HEK293 (cell line): Measurements from ENCODE around the gene MYOM3.

ENCODE experiments used
- CTCF ChIA-PET: fragments of 350-600 bp; formaldehyde crosslinking; extraction: SDS; loops from one replicate; lab custom pipeline; 2021; ENCODE audit warnings: antibody characterized with exemption; lab: Yijun Ruan, JAX
- POLR2A ChIA-PET: fragments of 300-600 bp; formaldehyde crosslinking; extraction: SDS; loops from one replicate; lab custom pipeline; 2020; ENCODE audit warnings: antibody characterized with exemption, inconsistent platforms; lab: Yijun Ruan, JAX
- H3K27ac ChIP-seq: fragments of 200-500 bp; sonication (Bioruptor generic); 2 replicates; pipeline ENCODE4 v1.5.1; 2014; ENCODE audit warnings: low read depth, low read length, control low read depth, inconsistent platforms; ENCODE audit errors: extremely low read depth
- H3K36me3 ChIP-seq, 2 experiments: fragments of 200-500 bp in 1 of 2; sonication (Bioruptor generic) in 1 of 2; 1 replicate in 1 of 2; 2 replicates in 1 of 2; pipeline ENCODE4 v1.5.1; 2014 to 2017; ENCODE audit warnings: inconsistent platforms in 2 of 2, low read length in 2 of 2; ENCODE audit not compliant: control insufficient read depth in 2 of 2, insufficient read depth in 1 of 2
- H3K4me1 ChIP-seq: fragments of 200-500 bp; sonication (Bioruptor generic); 2 replicates; pipeline ENCODE4 v1.5.1; 2014; ENCODE audit warnings: mild to moderate bottlenecking, low read length, inconsistent platforms; ENCODE audit not compliant: control insufficient read depth, insufficient read depth
- H3K4me3 ChIP-seq: 2 replicates; pipeline ENCODE4 v1.5.1; 2011; ENCODE audit warnings: low read depth, mild to moderate bottlenecking, control low read depth, low read length, moderate library complexity
- H3K9me3 ChIP-seq: fragments of 200-500 bp; sonication (Bioruptor generic); 2 replicates; pipeline ENCODE4 v1.5.1; 2014; ENCODE audit warnings: low read depth, low read length, inconsistent platforms; ENCODE audit not compliant: control insufficient read depth, insufficient read depth
- EGR2 ChIP-seq: fragments of 450-650 bp; formaldehyde crosslinking; IDR thresholded peaks from 2 replicates; pipeline ENCODE4 v1.5.1; 2016; ENCODE audit warnings: low read depth, missing biosample characterization, missing genetic modification characterization
- GLIS2 ChIP-seq: fragments of 450-650 bp; formaldehyde crosslinking; IDR thresholded peaks from 2 replicates; pipeline ENCODE4 v1.5.1; 2016; ENCODE audit warnings: missing biosample characterization, missing genetic modification characterization
- PRDM6 ChIP-seq: fragments of 450-650 bp; formaldehyde crosslinking; IDR thresholded peaks from 2 replicates; pipeline ENCODE4 v1.5.1; 2017; ENCODE audit warnings: missing biosample characterization, missing genetic modification characterization
- SCRT2 ChIP-seq: fragments of 450-650 bp; formaldehyde crosslinking; IDR thresholded peaks from 2 replicates; pipeline ENCODE4 v1.5.1; 2016; ENCODE audit warnings: missing biosample characterization, missing genetic modification characterization
- SP7 ChIP-seq: fragments of 450-650 bp; formaldehyde crosslinking; IDR thresholded peaks from 2 replicates; pipeline ENCODE4 v1.5.1; 2016; ENCODE audit warnings: missing biosample characterization, missing genetic modification characterization
- ZBTB20 ChIP-seq: fragments of 450-650 bp; formaldehyde crosslinking; IDR thresholded peaks from 2 replicates; pipeline ENCODE4 v1.5.1; 2016; ENCODE audit warnings: missing biosample characterization, missing genetic modification characterization
- ZFHX2 ChIP-seq: fragments of 450-650 bp; formaldehyde crosslinking; conservative IDR thresholded peaks from 2 replicates; pipeline ENCODE4 v1.5.1; 2016; ENCODE audit warnings: missing biosample characterization, missing genetic modification characterization
- ZNF133 ChIP-seq: fragments of 450-650 bp; formaldehyde crosslinking; IDR thresholded peaks from 2 replicates; pipeline ENCODE4 v1.5.1; 2016; ENCODE audit warnings: missing biosample characterization, missing genetic modification characterization
- ZNF169 ChIP-seq: fragments of 450-650 bp; formaldehyde crosslinking; IDR thresholded peaks from 2 replicates; pipeline ENCODE4 v1.5.1; 2016; ENCODE audit warnings: missing biosample characterization, missing genetic modification characterization
- ZNF174 ChIP-seq: fragments of 450-650 bp; formaldehyde crosslinking; IDR thresholded peaks from 2 replicates; pipeline ENCODE4 v1.5.0; 2017; ENCODE audit warnings: missing biosample characterization, mild to moderate bottlenecking, missing genetic modification characterization
- ZNF18 ChIP-seq: fragments of 450-650 bp; formaldehyde crosslinking; IDR thresholded peaks from 2 replicates; pipeline ENCODE4 v1.5.1; 2016; ENCODE audit warnings: missing biosample characterization, missing genetic modification characterization
- ZNF202 ChIP-seq: fragments of 450-650 bp; formaldehyde crosslinking; IDR thresholded peaks from 2 replicates; pipeline ENCODE4 v1.5.1; 2016; ENCODE audit warnings: missing biosample characterization, missing genetic modification characterization, borderline replicate concordance
- ZNF280D ChIP-seq: fragments of 450-650 bp; formaldehyde crosslinking; IDR thresholded peaks from 2 replicates; pipeline ENCODE4 v1.5.1; 2016; ENCODE audit warnings: missing biosample characterization, missing genetic modification characterization
- ZNF521 ChIP-seq: fragments of 450-650 bp; formaldehyde crosslinking; IDR thresholded peaks from 2 replicates; pipeline ENCODE4 v1.5.1; 2017; ENCODE audit warnings: missing biosample characterization, mild to moderate bottlenecking, missing genetic modification characterization
- ZNF639 ChIP-seq: fragments of 450-650 bp; formaldehyde crosslinking; IDR thresholded peaks from 2 replicates; pipeline ENCODE4 v1.5.1; 2016; ENCODE audit warnings: missing biosample characterization, missing genetic modification characterization
- ZNF654 ChIP-seq: fragments of 450-650 bp; formaldehyde crosslinking; IDR thresholded peaks from 2 replicates; pipeline ENCODE4 v1.5.1; 2016; ENCODE audit warnings: low read depth, missing biosample characterization, missing genetic modification characterization
- ZSCAN18 ChIP-seq: fragments of 450-650 bp; formaldehyde crosslinking; IDR thresholded peaks from 2 replicates; pipeline ENCODE4 v1.5.1; 2016; ENCODE audit warnings: missing biosample characterization, missing genetic modification characterization

Gene MYOM3

GRCh38 chr1:24055681-24056080 lies 56.3 kb downstream of the MYOM3 start:
- no peak overlapping the region for H3K4me3 ChIP-seq
- ChIA-PET CTCF (no interaction called here), POLR2A (no interaction called here)
- TF ChIP-seq ZFHX2 (tag by site-specific recombination) (no peak), ZBTB20 (tag by site-specific recombination) (no peak), ZNF639 (no peak), ZNF521 (no peak)
- no peaks in the 10 kb centered on the region for H3K9me3 ChIP-seq
- H3K27ac ChIP-seq, result no peak overlapping the region
- no peaks in the 10 kb centered on the region for H3K4me1 ChIP-seq
- no peaks in the 10 kb centered on the region for H3K36me3 ChIP-seq

- CTCF ChIA-PET, result interaction anchor here (2.2 kb wide), 1 partner anchor 24 kb away, joined by 5 read pairs; no protein-coding TSS in a partner anchor
- Histone ChIP-seq H3K4me3 (no peak overlapping the region), H3K4me1 (peaks cover 10% of the 10 kb centered on the region), H3K27ac (no peak overlapping the region), H3K9me3 (no peaks in the 10 kb centered on the region), H3K36me3 (no peaks in the 10 kb centered on the region)
- TF ChIP-seq ZNF169 (tag by site-specific recombination) (no peak), ZNF654 (tag by site-specific recombination) (no peak), ZNF133 (tag by site-specific recombination) (no peak), SCRT2 (no peak), GLIS2 (tag by site-specific recombination) (no peak), ZNF280D (no peak), EGR2 (tag by site-specific recombination) (no peak), ZSCAN18 (tag by site-specific recombination) (no peak), ZNF202 (tag by site-specific recombination) (no peak)
- POLR2A ChIA-PET, result no interaction called here
Observed at GRCh38 chr1:24052220-24052619, 59.7 kb downstream of the MYOM3 start.

- Histone ChIP-seq H3K9me3 (no peaks in the 10 kb centered on the region), H3K36me3 (no peaks in the 10 kb centered on the region), H3K27ac (no peak overlapping the region), H3K4me1 (peaks cover 19% of the 10 kb centered on the region), H3K4me3 (no peak overlapping the region)
- CTCF ChIA-PET, result interaction anchor here (2.2 kb wide), 1 partner anchor 24 kb away, joined by 5 read pairs; no protein-coding TSS in a partner anchor
- TF ChIP-seq ZNF174 (tag by site-specific recombination), result no peak
- TF ChIP-seq ZNF18 (tag by site-specific recombination), result no peak
- peak; percentile 93 for TF ChIP-seq SP7 (tag by site-specific recombination)
- peak; percentile 83 for TF ChIP-seq PRDM6 (tag by site-specific recombination)
- POLR2A ChIA-PET, result interaction anchor here (1.1 kb wide), 1 partner anchor 71 kb away, joined by 4 read pairs; the partner anchor contains the start of gene SRSF10
Observed at GRCh38 chr1:24051206-24051945, 60.6 kb downstream of the MYOM3 start.
